Panc1 (cell line): ENCODE results near the gene P2RY2.

Experiments used
- CTCF ChIP-seq: fragments of 450-650 bp; IDR thresholded peaks from 2 replicates; pipeline ENCODE4 v1.5.1; 2017; ENCODE audit warnings: mild to moderate bottlenecking
- POLR2AphosphoS5 ChIP-seq: IDR thresholded peaks from 2 replicates; pipeline ENCODE4 v1.6.1; 2012; ENCODE audit warnings: mild to moderate bottlenecking, low read depth, low read length, moderate library complexity
- SIN3A ChIP-seq: IDR thresholded peaks from 2 replicates; pipeline ENCODE4 v1.6.1; 2012; ENCODE audit warnings: low read depth, mild to moderate bottlenecking, low read length, moderate library complexity, borderline replicate concordance; ENCODE audit not compliant: insufficient read depth

- no peak for TF ChIP-seq SIN3A
- TF ChIP-seq CTCF, result no peak
- no peak for TF ChIP-seq POLR2AphosphoS5
Measured at GRCh38 chr11:73243093-73243485, 25.0 kb downstream of the P2RY2 start.
